T47D (cell line): Measurements from ENCODE around the gene DNAJB5.

Experiments
- DNase-seq, 2 experiments: peaks; one replicate each; pipeline versions ENCODE4 v3.0.0 to v3.0.0-alpha.2; 2011 to 2012; ENCODE audit warnings: low read depth in 1 of 2, low spot score in 1 of 2
- JUND ChIP-seq: IDR thresholded peaks from 2 replicates; pipeline ENCODE4 v1.6.1; 2012; ENCODE audit warnings: low read depth
- in situ Hi-C: cut with HindIII; loops from 2 replicates; pipeline ENCODE4 v1.10.0; 2016; ENCODE audit warnings: low sequenced_read_pairs, low pct_unique_long_range_greater_than_20kb

The DNAJB5 gene

GRCh38 chr9:34988218-34989002 lies 1.1 kb upstream of the DNAJB5 start:
- no peak for TF ChIP-seq JUND
- DNase-seq, result no peak
- in situ Hi-C loops, result no loop called here

DNA sequence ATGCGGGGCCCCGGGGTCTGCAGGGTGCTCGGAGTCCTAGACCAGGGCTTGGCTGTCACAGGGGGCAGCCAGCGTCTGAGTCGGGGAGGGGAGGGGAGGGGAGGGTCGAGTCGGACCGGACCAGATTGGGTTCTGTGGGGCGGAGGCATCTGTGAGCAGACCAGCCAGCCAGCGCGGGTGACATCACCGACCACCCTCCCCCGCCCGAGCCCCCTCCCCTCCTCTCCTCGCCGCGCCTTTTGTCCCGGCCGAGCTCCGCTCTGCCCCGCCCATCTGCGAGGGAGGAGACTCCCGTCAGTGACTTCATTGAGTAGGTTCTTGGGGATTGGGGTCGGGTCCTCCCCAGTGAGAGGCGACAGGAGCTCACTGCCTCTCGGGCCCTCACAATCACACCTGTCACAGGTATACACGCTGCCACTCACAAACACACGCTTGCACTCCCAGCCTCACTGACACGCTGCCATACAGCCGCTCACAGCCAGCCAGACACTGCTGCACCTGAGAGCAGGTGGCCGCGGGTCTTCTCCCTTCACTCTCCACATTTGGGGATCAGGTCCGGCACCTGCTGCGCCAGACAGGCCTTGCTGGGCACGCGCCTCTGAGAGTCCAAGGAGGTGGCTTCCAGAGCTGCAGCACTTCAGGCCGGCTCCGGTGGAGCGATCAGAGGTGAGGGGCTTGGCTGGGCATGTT lies 546 bp downstream of the DNAJB5 start:
- in situ Hi-C loops, result no loop called here
- no peak for TF ChIP-seq JUND
- DNase-seq, result peak in 1 of 2 experiments; percentile 42

DNA sequence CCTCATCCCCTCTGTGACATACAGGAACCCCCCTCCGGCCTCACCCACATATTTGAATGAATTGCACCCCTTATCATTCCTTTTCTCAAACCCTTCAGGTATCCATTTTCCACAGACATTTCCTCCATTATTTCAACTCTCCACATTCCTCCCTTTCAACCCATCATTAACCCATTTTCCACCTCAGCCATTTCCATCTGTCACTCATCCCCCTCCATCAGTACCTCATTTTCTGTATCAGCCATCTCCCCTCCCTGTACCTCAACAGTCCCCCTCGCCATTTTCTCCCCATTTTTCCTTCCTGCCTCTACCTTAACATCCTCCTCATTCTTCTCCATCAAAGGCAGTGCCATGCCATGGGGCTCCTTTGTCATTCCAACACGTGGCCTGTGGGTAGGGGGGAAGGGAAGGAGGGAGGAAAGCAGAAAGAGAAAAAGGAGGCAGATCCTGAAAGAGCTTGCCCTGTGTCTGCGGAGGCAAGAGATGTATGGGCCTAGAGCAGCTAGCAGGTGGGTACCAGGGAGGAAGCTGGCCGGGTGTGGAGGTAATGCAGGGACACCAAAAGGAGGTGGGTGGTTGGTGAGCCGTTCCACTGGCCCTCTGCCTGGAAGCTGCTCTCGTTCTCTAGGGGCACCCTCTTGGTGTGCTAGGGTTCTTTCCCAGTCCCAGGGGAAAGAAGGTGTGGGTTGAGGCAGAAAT lies 1.5 kb downstream of the DNAJB5 start:
- DNase-seq, result no peak
- in situ Hi-C loops, result no loop called here
- no peak for TF ChIP-seq JUND

DNA sequence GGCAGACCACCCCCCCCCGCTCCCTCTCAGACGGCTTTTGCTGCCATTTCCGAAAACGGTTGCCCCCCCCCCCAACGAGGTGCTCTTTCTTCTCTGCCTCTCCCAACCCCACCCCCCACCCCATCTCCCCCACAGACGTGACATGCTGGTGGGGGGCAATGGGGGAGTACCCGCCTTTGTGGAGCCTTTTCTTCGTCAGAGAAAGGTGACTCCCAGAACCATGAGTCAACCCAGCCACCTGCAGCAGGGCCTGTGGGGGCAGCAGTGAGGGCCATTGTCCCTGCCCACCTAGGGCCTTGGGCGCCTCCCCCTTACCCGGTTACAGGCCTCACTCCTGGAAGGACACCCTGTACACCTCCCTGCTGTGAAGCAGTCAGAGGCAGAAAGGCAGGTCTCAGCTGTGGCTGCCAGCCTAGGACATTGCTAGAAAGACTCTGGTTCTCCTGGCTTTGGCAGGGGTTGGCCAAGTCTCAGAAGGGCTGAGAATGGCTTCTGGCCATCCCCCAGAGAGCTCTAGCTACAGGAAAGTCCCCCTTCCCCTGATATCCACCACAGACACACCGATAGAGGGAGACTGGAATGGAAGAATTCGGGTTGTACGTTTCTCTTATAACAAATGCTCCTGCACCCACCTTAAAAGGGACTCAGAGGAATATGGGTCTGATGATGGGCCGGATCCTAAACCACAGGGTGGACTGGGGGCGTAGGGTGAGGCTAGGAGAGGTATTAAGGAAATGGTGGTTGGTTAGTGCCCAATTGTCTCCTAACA lies 2.2 kb downstream of the DNAJB5 start:
- no peak for DNase-seq
- in situ Hi-C loops, result no loop called here
- TF ChIP-seq JUND, result no peak

DNA sequence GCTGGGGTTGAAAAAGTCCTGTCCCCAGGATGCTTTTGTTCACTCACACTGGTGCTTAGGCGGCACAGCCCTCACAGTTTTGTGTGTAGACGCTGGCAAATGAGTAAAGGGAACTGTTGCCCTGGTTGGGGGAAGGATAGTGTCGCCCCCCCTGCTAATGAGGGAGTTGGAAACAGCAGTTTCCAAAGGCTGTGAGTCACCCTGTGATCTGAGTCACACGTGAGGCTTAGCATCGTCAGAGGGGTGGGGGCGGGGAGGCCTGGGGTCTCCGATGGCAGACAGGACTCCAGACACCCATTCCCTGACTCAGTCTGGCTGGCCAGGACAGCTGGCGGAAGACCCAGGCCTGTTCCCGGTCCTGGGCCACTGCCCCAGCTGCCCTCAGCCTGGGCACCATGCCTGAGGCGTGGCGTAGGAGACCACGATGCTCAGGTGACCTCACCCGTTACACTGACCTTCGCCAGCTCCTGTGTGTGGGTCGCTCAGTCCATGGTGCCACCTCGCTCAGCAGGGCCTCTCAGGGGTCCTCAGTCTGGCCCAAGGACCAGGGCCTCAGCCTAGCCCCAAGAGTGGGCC lies 2.9 kb downstream of the DNAJB5 start:
- TF ChIP-seq JUND, result no peak
- in situ Hi-C loops, result no loop called here
- DNase-seq, result no peak

DNA sequence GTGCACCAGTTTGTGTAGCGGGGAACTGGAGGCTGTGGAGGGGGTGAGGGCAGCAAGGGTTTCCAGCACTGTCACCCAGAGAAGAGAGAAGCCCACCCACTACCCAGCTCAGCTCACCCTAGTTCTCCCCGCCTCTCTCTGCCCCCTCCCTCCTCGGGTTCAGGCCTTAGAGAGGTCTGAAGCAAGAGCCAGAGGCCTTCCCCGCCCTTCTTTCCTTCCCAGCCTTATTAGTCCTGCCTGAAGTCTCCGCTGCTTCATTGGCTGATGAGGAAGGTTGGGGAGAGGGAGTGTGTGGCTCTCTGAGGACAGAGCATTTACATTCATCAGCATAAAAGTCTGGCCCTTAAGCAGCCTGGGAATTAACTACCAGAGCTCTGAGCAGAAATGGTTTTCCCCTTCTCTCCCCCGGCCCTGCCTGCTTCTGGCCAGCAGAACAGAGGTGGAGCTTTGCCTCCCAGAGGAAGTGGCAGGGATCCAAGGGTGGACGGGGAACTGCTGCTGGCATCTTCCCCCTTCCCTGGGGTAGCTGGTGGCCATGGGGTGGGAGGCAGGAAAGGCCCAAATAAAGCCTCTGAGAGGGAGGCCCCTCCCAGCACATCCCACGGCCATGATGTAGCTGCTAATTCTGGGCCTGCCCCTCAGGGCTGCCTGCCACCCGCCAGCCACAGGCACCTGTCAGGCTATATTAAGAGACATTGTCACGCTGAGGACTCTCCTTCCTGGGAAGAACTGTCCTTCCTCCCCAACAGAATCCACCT lies 4.1 kb downstream of the DNAJB5 start:
- DNase-seq, result no peak
- in situ Hi-C loops, result no loop called here
- TF ChIP-seq JUND, result no peak

DNA sequence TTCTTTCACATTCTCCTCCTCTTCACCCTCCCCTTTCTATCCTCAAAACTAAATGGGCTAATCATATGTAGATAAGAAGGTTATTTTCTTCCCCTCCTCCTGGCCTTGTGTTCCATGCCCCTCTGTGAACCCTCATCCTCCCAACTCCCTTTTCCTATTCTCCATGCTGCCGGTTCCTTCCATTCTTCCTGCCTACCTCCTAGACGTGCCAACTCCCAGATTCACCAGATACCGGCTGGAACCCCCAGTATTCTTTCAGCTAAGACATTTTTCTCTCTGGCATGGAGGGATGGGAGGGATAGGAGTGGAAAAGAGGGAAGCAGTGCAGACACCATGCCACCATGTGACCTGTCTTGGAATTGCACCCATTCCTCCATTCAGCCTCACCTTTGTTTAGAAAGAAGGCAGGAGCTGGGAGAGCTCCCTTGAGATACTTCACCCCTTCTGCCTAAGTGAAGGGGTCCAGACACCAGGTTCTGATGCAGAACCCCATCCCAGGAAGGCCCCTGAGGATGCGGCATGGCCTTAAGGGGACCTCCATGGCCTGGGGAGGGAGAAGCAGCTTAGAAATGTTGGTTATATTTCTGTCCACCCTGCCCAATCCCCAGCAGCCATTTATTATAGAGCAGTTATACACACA lies 4.8 kb downstream of the DNAJB5 start:
- peak; percentile 43 to 59 for DNase-seq
- in situ Hi-C loops, result no loop called here
- TF ChIP-seq JUND, result no peak

DNA sequence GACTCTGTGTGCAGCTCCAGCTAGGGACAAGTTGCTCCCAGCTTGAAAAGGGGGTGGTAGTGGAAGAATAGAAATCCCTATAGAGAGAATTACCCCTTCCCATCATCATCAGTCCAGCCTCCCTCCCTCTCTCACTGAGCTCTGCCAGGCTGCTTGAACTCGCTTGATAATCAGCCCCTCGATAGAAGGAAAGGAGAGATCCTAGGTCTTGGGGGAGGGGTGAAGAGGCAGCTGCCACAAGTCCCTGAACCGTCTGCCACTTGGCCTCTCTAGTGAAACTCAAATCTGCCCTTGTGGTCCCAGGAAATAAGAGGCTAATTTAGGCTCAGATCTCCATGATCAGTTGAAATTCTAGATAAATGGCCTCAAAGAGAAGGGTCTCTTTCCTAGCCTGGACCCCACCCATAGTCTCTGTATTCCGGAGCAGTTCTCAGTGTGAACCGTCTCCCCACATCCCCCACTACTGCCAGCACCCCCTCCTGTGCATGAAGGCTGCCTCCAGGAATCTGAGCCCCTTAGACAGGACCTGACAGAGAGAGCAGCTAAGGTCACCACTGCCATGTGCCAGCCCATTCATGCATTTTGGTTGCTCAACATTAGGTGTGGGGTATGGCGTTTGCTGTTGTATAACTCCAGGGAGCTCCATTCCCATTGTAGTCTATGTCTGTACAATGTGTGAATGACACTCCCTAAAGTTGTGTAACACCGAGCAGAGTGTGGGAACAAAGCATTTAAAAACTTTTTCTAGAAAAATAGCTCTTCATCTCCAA lies 5.5 kb downstream of the DNAJB5 start:
- in situ Hi-C loops, result no loop called here
- TF ChIP-seq JUND, result no peak
- DNase-seq, result no peak

DNA sequence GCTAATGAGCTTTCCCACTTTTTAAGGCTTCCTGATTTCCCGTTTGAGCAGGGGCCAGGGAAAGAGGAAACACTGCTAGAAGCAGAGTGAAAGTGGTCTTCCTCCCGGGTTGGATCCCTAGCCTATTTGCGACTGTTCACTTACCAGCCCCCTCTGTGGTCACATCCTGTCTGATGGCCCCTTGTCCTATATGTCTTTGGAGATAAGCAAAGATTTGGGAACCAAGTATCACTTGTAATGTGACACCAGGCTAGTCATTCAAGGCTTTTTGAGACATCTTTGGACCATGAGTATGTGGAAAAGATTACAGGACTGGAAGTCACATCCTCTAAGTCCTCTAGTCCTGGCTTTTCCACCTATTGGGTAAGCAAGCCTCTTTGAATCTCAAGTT lies 6.1 kb downstream of the DNAJB5 start:
- in situ Hi-C loops, result no loop called here
- no peak for TF ChIP-seq JUND
- DNase-seq, result no peak

- TF ChIP-seq JUND, result no peak
- DNase-seq, result no peak
- in situ Hi-C loops, result no loop called here
Observed at GRCh38 chr9:34996181-34996904, 6.8 kb downstream of the DNAJB5 start.
